Activated T-helper 1 cell treated with Interleukin-2 at 50 U/mL for 16 hours (primary cell): ENCODE results near the gene CEBPA.

Experiments used
- DNase-seq: peaks from one replicate; pipeline ENCODE4 v3.0.0-alpha.2; 2020; ENCODE audit warnings: low read depth

The CEBPA gene

DNA sequence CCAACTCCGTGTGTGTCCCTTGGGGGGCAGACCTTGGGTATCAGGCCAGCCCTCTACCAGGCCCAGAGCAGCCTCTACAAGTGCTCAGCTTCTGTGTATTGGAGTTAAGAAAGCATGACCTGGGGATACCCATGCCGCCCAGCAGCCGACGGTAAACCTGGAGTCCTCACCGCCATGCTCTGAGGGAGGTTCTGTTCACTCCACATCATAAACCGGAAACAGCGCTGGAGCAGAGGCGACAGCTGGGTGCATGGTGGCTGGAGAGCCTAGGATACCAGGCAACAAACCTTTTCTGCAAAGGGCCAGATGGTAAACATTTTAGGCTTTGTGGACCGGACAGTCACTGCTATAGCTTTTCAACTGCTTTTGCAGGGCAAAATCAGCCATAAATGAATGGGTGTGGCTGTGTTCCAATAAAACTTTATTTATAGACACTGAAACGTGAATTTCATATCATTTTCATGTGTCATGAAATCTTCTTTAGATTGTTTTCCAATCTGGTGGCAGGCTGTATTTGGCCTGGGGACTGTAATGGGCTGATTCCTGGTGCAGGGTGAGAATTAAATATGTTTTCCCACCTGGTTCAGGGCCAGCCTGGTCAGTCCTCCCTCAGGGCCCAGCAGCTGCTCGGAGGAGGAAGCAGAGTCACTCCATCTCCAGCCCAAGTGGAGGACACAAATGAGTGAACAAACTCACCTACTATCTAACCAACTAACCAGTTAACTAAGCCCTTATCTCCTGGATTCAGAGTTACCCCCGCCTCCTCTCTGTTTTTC, 30.9 kb downstream of the CEBPA start:
- no peak for DNase-seq

DNA sequence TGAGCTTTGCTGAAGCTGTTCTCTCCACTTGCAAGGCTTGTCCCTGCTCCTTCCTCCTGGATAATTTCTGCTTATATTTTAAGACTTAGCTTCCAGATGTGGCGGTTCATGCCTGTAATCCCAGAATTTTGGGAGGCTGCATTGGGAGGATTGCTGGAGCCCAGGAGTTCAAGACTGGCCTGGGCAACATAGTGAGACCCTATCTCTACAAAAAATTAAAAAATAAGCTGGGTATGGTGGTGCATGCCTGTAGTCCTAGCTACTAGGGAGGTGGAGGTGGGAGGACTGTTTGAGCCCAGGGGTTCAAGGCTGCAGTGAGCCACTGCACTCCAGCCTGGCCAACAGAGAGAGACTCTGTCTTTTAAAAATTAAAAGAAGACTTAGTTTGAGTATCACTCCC, 31.6 kb downstream of the CEBPA start:
- DNase-seq = no peak

DNA sequence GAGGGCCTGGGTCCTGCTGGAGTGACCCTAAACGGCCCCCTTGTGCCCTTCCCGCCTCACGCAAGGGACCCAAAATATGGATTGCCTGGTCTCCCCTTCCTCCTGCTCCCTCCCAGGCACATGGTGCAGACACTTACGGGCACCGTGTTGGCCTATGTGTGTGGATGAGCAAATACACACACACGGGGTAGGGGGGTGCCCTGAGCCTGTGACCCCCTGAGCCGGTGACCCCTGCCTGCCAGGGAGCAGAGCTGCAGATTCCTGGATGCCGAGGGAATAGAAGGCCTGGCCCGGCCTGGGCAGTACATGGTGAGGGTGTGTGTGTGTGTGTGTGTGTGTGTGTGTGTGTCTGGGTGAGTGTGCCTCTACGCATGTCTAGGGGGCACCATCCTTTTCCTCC, 33.3 kb downstream of the CEBPA start:
- no peak for DNase-seq

DNA sequence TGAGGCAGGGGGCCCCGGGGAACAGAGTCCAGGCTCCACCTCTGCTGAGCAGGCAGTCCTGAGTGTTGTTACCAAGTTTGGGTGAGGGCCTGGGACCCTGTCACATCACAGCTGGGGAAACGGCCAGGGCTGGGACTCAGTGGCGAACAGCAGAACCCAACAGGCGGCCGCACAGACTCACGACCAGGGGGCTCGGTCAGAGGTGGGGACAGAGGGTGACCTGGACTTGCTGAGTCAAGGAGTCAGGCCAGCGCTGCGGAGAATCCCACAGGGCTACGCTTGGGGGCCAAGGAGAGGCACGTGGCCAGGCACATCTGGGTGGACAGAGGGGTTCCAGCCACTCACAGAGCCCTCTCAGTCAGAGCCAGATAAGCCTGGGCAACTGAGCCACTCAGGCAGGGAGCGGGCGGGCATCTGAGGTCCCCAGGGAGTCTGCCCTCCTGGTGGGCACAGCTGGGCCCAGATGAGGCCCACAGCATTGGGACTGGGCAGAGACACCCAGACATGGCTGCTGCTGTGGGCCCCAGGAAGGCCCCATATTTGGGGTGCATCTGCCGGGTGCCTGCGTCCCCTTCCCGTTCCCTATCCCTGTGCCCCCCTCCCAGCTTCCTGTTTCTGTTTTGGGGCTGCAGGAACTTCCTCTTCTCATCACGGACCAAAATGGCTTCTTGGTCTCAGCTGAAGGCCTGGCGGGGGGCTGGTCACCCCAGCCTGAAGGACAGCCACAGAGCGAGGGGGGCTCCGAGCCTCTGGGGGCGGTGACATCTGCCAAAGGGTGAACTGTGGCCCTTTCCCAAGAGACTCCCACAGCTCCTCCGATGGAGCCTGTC, 34.0 kb downstream of the CEBPA start:
- no peak for DNase-seq

DNA sequence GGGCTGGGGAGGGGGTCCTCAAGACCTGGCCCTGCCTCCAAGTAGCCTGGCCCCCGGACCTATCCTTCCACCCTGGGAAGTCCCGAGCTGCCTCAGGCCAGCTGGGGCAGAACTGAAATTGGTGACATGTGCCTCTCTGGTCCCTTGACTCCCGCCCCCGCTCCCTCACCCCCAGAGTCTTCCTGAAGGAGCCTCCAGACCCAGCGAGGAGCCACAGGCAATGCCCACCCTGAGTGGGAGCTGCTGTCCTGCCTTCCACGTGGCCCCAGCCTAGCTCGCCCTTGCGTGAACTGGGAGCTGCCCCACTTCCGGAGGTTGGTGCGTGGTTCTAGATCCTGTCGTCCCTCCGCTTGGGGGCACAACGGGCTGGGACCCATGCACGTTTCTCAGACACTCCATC, 34.6 kb downstream of the CEBPA start:
- no peak for DNase-seq

DNA sequence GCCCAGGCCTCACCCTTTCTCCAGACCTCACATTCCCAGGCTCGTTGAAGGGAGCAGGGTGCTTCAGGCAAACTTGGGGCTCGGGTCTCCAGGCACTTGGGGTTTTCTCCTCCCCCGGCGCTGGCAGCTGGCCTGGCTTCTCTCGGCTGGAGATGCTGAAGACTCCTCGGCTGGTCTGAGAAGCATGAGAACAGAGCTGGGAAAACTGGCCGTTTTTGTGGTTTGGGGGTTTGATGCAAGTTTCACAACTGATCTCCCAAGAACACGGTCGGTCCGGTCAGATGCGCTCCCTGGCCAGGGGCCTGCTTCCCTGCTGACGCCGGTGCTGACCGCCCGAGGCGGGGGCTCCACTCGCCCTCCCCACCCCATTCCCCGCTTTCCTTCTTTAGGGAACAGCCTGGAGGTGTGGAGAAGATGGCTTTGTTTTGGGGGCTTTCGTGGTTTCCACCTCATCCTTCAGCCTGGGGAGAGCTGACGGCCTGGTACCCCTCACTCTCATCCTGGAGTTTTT, 35.3 kb downstream of the CEBPA start:
- no peak for DNase-seq

DNA sequence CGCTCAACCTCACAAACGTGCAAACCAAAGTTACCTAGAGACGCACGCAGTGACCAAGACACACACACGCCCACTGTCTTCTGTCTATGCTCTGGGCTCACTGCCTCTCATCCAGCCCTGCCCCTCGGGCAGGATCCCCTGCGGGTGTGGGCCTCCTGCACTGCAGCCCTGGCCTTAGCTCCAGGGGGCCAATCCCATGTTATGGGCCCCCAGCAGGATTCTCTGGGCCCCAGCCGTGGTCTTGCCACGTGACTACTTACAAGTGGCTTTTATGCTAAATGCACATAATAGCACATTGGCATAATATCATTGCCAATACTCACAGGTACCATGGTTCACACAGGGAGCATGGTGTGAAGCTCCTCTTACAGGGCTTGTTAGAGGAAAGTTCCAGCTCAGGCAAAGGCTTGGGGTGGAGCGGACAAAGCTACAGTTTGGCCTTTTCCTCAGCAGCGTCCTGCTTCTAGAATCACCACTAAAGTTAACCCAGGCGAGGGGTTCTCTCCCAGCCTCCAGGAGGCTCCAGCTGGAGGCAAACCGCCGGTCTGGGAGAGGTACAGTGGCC, 37.4 kb downstream of the CEBPA start:
- DNase-seq = no peak

DNA sequence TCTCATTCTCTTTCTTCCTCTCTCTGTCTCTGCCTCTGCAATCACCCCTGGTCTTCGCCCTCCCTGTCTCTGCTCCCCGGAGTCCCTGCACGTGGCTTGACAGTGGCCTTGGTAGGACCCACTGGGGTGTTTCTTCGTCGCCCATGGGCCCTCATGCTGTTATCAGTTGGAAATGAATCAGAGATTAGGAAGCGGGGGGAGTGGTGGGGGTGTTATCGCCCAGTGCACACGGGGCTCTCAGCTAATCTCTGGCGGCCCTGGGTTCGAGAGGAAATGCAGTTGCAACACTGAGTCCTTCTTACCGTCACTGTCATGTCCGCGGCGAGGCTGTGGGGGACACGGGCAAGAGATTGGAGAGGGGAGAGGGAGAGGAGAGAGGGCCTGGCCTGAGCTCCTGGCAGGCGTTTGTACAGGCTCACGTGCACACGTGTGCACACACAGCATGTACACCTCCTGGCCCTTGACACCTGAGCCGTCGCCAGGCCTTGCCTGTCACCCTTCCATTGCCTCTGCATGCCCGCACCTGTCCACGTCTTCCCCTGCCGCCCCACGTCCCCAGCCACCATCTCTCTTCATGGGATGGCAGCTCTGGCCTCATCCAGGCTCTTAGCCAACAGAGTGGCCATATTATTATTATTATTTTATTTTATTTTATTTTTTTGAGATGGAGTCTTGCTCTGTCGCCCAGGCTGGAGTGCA, 38.9 kb downstream of the CEBPA start:
- no peak for DNase-seq

DNA sequence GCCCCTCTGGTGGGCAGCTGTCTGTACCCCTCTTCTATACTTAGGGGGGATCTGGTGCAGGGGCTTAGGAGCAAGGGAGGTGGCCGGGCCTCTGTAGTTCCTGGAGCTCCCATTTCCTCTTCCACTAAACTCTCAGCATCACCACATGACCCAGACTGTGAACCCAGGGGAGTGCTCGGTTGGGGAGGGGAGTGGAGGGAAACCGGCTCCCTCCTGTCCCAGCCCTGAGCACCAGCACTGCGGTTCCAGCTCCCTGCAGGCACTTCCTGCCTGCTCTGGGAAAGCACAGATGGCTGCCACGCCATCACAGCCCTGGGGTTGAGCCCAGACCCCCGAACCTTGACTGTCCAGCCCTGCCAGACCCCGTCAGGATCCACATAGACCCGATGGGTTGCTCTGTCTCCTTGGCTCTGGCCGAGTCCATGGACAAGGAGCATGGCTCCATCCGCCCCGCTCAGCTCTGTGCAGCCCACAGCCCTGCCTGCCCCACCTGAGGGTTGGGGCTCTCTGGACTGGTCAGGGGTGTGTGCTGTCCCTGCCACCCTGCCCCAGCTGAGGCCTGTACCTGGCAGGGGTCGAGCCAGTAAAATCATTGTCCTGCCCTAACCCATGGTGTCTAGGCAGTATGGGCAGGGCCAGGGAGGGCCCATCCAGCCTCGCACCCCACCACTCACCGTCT, 40.7 kb downstream of the CEBPA start:
- no peak for DNase-seq

DNA sequence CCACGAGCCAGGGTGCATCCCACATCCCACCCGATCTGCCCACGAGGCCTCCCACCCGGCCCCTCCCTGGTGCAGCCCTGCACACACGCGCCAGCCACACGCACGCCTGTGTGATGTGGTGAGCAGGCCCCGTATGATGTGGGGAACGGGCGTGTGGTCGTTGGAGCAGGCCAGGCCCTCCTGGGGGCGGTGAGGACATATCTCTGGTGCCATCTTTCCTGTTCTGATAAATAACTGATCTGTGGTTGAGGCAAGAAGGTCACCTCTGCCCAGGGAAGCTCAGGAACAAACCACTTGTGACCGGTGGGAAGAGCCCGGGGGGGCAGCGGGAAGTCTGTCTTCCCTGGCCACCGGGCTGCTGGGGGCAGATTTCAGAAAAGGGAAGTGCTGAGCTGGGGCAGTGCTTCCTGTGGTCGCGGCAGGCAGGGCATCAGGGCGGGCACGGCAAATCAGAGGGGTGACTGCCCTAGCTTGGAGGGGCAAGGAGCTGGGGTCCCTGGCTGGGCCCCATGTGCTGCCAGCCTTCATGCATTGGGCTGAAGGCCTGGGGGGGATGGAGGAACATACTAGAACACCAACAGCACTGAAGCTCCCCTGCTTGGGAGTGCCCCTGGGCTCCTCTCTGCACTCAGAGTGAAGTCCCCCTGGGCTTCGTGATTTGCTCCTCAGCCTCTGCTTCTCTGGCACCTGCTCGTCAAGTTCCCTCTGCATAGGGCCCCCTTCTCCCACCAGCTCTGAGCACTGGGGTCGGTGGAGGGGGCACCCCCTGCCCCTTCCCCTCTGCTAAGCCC, 41.5 kb downstream of the CEBPA start:
- DNase-seq = no peak

DNA sequence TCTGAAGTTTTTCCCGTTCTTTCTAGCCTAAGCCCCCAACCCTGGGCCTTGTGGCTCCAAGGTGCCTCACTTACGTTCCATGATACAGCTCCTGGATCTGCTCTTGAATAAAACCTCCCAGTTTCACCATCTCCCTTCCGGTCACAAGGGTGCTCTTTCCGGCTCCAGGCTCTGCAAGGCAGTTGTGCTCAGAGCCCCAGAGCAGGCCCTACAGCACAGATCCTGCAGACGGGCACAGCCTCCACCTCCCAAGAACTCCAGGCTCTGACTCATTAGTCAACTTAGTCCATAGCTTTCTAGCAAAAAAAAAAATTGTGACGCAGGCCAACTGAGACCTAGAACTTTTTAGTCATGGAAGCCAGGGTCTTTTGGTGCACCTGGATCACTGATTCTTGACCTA, 42.8 kb downstream of the CEBPA start:
- no peak for DNase-seq

DNA sequence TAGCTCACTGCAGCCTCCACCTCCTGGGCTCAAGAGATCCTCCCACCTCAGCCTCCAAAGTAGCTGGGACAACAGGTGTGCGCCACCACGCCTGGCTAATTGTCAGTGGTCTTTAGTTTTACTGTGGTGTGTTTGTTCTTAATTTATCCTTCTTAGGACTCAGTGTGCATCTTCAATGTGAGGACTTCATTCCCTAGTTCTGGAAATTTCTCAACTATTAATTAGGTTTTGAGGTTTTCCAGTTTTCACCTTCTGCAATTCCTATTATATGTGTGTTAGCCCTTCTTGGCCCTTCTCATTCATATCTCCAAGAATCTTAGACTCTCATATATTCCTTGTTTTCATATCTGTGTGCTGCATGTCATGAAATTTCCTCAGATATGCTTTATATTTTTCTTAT, 44.5 kb downstream of the CEBPA start:
- DNase-seq = no peak

DNA sequence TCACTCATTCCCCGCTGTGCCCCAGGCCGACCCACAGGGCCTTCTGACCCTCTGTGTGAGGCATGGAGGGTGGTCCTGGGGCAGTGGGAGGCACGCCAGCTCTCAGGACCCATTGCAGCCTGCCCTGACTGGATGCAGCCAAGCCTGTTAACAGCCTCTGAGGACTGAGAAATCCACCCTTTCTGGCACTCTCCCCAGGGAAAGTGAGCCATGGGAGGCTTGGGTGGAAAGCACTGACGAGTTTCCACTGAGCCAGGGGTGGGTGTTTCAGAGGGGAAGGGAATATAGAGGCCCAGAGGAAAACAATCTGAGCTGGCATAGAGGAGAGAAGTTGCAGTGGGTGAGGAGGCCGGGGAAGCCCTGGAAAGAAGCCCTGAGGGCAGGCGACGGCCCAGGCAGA, 46.1 kb downstream of the CEBPA start:
- DNase-seq = no peak

DNA sequence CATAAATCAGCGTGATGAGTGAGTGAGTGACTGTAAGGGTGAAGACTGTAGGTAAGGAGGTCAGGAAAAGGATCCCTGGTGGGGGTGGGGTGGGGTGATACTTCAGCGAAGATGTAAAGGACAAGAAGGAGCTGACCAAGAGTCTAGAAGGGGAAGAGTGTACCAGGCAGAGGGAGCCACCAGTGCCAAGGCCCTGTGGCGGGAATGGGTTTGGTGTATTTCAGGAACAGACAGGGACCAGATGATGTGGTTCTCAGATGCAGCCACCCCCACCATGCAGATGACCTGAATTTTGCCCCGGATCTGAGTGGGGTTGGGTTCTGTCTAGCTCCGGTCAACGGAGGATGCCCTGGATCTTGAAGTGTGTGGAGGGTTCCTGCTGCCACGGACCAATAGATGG, 46.6 kb downstream of the CEBPA start:
- no peak for DNase-seq

DNA sequence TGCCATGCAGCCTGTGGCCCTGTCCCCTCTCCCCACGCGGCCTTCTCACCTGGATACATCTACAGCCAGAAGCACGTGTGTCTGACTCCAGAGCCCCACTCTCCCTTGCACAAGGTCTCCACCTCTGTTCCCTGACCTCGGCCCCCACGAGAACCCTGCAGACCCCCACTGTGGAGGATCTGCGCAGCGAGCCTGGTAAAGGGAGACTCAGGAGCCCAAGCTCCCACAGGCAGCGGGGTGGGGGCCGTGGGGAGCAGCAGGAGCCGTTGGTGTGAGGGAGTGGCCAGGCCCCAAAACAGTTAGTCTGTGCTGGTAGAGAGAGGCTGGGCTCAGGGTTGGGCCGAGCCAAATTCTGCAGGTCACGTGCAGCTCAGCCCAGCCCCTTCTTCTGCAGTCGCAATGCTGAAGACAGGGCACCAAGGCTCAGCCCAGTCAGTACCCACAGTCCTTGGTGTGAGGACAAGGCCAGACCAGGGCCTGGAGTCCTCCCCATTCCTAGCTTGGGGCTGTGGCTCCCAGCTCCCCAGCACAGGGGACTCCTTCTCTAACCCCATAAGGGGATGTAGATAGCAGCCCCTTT, 48.0 kb downstream of the CEBPA start:
- no peak for DNase-seq

DNA sequence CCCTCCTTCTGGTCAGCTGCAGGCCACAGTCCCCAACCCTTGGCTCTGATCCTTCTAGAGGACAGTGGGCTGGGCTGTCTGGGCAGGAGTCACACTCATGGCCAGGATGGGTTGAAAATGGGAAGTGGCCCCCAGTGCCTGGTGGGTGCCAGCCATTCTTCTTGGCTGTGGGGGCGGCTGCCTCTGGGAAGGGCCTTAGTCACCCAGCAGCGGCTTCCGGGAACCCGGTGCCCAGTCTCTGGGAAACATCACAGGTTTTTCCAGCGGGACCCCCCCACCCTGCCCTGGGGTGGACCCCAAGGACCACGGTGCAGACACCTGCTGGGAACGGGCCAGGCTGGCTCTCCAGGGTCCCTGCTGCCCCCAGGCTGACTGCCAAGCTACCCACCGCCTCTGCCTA, 49.4 kb downstream of the CEBPA start:
- no peak for DNase-seq

DNA sequence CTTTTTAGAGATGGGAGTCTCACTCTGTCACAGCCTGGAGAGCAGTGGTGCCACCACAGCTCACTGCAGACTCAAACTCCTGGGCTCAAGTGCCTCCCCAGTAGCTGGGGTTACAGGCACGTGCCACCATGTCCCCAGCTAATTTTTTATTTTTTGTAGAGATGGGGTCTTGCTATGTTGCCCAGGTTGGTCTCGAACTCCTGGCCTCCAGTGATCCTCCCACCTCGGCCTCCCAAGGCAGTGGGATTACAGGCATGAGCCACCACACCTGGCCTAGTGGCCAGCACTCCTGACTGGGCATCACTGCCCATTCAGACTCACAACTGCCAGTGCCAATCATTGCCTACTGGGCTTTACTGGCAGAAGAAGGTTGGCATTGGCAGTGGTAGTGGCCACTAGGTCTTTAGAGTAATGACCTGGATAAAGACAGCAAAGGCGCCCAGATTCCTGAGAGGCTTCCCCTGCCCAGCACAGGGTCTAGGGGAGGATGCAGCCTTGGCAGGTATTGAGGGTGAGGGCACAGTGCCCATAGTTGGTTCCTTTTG, 49.8 kb downstream of the CEBPA start:
- DNase-seq = no peak

DNA sequence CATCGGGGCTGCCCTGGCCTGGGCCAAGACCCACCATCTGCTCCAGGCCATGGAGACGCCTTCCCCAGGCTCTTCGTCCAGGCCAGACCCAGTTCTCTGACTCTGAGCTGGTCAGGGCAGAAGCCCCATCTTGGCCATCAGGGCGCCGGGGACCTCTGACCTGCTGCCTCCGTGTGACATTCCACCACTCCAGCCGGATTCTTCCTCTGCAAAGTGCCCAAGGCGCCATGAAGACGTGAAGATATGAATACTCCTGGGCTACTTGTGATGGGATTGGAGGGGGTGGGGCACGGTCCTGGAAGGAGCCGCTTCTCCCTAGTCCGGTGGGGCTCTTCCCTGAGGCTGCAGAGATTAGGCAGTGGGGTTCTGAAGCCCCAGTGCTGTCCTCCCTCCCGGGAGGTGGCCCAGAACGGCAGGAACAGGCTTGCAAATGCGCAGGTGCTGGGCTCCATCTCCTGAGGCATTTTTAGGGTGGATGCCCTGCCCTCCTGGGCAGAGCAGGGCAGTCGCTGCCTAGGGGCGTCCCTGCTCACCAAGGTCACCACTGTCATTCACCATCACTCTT, 50.7 kb downstream of the CEBPA start:
- no peak for DNase-seq

DNA sequence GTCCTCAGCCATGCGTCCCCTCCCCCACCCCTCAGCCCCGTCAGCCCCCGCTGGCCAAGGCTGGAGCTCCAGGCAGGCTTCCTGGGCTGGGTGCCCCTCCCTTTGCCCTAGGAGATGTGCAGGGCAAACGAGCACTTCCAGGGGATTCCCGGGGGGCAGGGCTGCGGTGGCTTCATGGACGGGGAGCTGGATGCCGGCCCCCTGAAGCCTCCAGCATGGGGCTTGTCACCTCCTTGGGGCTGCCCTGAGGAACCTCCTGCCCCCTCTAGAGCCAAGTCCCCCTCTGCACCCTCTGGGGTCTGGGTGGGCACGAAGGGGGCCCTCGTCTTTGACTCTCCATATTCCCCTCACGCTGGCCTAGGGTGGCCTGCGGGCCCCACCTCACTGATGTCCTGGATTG, 51.3 kb downstream of the CEBPA start:
- no peak for DNase-seq

DNA sequence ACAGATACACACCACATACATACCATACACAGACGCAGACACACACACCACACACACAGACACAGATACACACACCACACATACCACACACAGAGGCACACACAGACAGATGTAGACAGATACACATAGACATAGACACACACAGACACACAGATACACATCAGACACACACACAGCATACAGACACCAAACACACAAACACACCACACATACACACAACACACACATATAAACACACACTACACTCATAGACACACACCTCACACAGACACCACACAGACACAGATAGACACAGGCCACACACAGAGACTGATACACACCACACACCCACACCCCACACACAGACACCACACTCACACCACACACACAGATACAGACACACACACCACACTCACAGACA, 51.8 kb downstream of the CEBPA start:
- DNase-seq = no peak
